ENCODE measurements around the gene MAPK4.

The MAPK4 gene

GRCh38 chr18:50626317-50626716 is 66.4 kb downstream of the MAPK4 start:
- no peak for DNase-seq

DNA sequence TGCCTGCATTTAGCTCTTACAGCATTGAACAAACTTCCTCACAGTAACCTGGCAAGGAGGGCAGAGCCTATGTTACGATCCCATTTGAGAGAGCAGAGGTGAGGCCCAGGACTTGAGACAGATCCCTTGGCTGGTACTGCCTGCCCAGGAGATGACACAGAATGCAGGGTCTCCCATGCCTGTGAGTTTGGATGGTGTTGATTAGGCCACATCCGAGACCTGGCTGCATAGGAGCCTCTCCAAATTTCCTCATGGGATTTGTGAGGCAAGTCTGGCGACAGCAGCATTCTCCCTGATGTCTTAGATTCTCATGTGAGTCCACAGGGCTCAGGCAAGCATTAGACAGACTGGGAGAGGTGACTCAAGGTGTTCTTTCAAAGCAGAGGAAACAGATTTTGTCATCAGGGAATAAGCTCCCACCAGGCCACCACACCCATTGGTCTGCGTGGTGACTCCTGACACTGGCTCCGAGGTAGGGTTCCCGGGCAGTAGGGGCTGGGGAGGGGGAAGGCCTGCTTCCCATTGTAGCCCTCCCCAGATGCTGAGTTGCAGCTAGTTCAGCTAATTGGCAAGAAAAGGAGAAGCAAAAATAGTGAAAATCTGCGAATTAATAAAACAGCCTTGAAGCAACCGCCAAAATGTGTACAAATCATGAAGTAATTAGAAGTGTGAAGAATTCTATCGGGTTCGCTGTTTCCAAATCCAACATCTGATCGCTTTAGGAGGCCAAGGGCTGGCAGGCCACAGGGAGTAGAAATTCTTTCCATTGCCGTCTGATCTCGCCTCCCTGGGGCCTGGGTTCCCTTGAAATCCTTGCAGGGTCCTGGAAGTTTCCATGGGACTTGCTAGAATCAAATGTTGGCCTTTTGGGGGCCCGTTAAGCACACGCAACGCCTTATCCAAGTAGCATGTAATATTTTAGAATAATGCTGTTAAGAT is 68.0 kb downstream of the MAPK4 start:
- DNase-seq = no peak

GRCh38 chr18:50628533-50628905 is 68.6 kb downstream of the MAPK4 start:
- DNase-seq = no peak

DNA sequence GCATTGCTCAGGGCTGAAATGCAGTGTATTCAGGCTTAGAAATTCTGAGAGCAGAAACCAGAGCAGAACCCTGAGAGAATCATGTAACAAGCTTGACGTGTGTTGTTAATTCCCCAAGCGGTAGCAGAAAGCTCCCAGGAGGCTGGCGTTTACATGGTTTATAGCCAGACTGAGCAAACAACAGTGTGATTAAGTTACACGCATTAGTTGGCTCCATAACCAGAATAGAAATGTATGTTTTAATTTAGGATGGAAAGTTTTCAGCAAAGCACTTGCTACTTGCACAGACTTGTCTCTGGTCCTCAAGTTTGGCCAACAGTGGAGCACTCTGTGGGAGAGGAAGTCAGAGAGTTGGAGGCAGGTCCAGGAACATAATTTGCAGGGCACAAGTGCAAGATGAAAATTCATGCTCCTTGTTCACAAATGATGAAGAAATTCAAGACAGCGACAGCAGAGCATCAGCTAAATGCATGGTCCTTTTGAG is 69.3 kb downstream of the MAPK4 start:
- DNase-seq = no peak

DNA sequence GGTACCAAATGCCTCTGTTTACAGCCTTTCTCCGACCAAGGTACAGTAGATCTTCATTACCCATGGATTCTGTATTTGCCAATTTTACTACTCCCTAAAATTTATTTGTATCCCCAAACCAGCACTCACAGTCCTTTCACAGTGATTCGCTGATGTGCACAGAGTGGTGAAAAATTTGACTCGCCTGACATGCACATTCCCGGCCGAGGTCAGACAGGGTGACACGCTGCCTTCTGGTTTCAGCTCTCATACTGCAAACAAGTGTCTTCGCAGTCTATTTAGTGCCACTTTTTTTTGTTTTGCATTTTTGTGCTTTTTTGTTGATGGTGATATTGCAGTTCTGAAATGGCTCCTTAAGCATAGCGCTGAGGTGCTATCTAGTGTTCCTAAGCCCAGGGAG is 71.0 kb downstream of the MAPK4 start:
- DNase-seq = no peak

DNA sequence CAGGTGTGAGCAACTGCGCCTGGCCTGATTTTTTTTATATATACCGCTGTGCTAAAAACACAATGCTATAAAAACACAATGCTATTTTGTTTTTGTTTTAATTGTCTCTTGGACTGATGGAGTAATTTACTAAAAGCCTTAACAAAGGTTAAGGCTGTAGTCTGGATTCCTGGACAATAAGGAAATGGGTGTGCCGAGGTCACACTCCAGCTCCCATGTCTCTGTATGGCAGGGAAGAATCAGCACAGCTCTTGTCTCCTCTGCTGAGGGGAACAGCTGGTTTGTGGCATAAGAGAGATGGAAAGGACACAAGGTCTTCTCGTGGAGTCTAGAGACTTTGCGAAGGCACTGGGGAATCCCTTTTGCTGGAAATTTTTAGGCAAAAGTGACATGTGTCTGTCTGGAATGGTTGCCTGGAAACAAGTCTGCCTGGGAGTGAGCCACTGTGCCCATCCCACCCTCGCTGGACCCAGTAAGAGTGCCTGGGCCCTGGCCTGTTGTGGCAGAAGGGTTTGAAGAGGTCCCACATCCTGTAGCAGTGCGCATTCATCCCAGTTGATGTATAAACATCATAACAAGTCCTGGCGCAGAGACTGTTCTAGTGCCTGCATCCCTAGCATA is 73.1 kb downstream of the MAPK4 start:
- no peak for DNase-seq

DNA sequence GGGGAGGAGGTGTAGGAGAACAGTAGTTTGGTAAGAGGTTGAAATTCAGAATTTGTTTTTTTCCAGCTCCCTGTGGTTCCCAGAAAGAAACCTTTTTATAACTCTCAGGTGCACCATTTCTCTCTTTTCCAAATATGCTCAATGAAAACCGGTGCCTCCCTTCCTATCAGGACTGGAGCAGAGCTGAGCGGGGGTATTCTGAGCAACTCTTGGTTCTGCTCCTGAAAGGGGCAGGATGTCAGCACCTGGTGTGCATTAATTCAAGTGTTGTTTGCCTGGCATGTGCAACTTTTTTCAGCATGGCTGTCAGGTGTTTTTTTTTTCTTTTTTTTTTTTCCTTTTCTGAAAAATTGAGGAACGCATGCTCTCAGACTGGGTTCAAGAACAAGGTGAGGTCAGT is 74.1 kb downstream of the MAPK4 start:
- DNase-seq = no peak

DNA sequence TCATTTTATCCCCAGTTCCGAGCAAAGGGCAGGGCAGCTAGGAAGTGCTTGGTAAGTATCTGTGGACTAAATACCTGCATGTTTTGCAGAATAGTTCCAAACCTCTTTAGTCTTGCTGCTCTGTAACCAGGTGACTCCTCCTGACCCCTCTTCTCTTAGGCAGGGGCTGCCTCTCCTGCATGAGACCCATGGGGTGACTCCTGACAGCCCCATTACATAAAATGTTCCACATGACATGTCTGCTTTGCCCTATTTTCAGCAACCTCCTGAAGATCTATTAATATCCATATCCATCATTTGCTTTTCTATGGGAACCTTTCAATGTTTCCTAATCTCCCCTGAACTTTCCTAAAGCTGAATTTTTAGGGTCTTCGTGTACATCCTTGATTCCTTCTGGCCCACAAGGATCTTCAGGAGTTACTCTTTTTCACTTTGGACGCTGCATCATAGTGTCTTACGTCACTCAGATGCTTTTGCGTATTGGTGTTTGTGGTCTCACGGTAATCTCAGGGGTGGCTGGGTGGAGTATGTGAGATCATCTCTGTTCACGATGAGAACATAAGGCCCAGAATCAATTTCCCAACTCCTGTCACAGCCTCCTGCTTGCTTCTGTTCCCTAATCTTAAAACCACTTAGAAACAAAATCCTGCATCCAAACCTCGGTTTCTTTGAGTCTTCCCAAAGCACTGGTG is 76.6 kb downstream of the MAPK4 start:
- no peak for DNase-seq

GRCh38 chr18:50638016-50638883 is 78.4 kb downstream of the MAPK4 start:
- no peak for DNase-seq

DNA sequence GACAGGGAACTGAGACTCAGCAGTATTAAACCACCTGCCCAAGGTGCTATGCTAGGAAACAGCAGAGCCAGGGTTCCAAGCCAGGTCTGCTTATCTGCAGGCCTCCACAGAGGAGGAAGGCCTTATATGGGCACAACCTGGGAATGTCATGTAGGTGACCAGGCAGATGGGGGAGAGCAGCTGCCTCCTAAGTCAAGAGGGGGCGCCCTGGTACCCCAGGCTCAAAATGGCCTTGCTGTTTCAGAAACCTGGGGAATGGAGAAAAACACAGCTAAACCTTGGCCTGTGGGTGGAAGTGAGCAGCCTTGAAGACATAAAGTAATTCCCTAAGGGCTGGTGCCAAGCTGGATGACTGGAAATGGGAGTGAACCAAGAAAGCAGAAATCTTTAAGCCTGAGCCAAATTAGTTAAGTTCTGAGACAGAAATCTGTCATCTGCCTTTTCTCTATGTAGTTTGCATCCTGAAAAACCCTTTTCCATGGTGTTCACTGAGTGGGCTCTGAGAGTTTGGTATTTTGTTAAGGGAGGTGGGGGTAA is 79.1 kb downstream of the MAPK4 start:
- DNase-seq = no peak

DNA sequence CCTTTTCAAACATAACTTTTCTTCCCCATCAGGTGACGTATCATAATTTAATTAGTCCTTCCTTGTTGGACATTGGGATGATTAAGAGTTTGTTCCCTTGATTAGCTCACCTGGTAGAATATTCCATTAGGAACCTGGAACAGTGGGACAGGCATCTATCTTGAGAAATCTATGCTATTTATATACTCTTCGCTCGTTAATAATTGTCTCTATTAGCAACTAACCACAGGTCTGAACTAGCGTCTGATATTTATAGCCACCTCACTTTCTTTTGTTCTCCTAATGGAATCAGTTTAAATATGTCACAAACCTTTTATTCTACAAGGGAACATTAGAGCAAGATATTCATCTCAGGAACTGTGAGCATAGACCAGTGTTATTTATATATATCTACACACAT is 79.8 kb downstream of the MAPK4 start:
- no peak for DNase-seq

DNA sequence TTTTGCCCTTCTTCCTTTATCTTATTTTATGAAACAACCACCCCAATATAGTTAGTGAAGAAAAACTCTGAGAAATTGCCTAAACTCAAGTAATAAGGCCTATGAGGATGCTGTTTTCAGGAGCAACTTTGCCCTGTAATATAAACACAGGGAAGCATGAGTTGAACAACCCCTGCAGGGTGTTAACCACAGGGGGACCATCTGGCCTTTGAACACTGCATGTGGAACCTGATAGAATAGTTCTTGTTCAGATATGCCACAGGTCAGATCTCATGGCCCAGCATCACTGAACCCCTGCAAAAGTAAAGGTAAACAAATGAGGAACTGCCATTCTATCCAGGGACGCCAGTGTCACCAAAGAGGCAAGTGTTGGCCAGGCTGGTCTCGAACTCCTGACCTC is 82.6 kb downstream of the MAPK4 start:
- no peak for DNase-seq

- DNase-seq = no peak
These were observed 84.3 kb downstream of the MAPK4 start for GRCh38 chr18:50644146-50644545.

GRCh38 chr18:50644807-50645206 is 84.9 kb downstream of the MAPK4 start:
- DNase-seq = peak in 1 of 2 experiments; percentile 9

- DNase-seq = no peak
These were observed 87.3 kb downstream of the MAPK4 start for GRCh38 chr18:50647237-50647636.

DNA sequence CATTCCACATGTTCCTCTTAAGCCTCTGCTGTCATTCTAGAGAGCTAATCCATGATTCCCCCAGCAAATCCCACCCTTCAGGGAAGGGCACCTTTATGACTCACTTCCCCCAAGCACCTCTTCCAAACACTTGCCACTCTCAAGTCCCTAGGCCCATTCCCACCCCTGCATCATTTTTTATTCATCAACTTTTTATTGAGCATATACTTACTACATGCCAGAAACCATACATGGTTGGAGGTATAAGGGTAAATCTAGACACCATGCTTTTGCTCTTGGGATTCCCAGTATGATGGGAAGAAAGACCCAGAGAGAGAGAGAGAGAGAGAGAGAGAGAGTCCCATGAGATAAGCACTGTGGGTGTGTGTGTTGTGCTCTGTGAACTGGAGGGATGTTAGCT is 87.9 kb downstream of the MAPK4 start:
- no peak for DNase-seq

DNA sequence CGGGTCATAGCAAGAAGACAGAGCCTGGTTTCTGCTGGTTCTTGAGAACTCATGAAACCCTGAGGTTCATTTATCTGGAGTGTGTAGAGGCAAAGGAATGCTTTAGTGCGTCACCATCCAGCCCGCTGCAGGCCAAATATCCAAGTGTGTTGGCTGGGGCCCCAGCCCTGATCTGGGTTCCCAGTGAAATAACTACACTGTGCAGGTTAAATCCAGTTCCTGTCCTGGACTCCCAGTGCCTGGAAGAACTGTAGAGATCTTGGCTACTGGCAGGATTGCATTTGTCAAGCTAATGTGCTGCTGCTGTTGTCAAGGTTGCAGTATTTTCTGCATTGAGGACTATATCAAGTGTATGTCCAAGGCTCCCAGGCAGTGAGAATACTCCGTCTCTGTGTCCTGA is 89.9 kb downstream of the MAPK4 start:
- no peak for DNase-seq

DNA sequence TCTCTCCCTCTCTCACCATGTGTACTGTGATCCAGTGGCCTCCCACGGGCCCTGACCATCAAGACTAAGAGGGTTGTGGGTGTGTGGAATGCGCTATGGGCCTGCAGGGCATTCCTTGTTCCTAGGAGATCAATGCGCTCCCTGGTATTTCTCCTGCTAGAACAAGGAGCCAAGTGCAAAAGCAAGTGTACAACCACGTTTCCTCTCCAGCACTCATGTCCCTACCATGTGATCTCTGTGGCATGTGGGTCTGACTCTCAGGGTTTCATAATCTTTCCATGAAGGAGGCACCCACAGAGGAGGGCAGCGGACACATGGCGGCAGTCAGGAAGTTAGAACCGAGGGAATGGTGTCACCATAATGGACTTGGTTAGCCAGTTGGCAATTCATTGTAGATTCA is 91.4 kb downstream of the MAPK4 start:
- DNase-seq = no peak

DNA sequence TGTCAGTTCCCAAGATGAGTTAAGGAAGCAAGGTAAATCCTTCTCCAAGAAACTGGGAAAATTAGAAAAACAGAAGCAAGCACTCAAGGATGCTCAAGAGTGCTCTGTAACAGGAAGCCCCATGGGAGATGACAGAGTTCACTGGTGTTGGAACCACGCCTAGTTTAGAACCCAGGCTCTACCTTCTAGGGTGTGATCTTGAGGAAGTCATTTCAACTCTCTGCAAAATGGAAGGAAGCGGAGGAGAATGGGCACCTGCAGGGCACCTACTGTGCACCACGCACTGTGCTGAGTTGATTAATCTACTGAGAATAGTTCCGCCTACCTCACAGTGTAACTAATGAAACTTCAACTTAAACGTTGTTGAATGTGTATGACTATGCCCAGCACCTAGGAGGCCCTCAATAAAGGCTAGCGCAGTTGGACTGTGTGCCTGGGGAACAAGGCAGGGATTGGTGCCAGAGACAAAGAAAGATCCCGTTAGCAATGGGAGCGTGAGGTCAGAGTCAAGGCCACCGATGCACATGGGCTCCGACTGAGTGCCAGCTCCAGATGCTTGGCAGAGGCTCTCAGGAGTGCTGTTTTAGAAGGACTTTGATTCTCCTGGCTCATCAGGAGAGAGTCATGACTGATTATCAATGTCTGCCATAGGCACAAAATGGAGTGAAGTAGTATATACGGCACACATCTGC is 93.7 kb downstream of the MAPK4 start:
- DNase-seq = no peak

DNA sequence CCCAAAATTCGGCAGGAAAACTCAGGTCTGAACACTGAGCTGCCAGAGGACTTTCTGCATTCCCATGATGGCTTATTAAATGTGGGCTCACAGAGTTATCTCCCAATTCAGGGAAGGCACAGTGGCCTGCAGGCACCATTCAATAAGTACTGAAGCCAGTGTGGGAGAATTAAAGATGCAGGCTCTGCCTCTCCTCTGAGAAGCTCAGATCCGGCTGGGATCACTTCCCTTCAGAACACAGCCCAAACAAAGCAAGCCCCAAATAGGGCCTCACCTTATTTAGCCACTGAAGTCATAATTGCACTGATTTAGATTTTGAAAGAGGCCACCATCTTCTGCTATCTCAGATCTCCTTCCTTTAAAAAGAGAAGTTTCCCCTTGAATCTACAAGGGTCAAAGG is 94.3 kb downstream of the MAPK4 start:
- DNase-seq = no peak

- DNase-seq = no peak
These were observed 95.0 kb downstream of the MAPK4 start for GRCh38 chr18:50654658-50655550.

All from Kasumi-1 (cell line).